Thoracic aorta (tissue), 2 donors: ENCODE data around the gene MBOAT7. TPM values are rescaled to one million over a fixed set of nuclear protein-coding genes. Genes with fewer than 3 reads are reported as not detected.

Source experiments
- ATAC-seq: fragments of 150-250 bp; one replicate; pipeline ENCODE4 v1.8.0; 2017; ENCODE audit warnings: low read depth; ENCODE audit not compliant: insufficient number of reproducible peaks, low FRiP score
- DNase-seq: peaks from one replicate; pipeline ENCODE4 v3.0.0-alpha.2; 2020; ENCODE audit warnings: low spot score
- H3K27ac ChIP-seq, 2 donors: fragments of 200-600 bp; sonication (generic); 1 replicate in 1 of 2; 2 replicates in 1 of 2; pipeline ENCODE4 v1.5.1; 2016; ENCODE audit warnings: mild to moderate bottlenecking in 2 of 2, moderate library complexity in 2 of 2
- H3K27me3 ChIP-seq: fragments of 200-600 bp; sonication (generic); replicated peaks from 2 replicates; pipeline ENCODE4 v1.6.0; 2016; ENCODE audit warnings: mild to moderate bottlenecking; ENCODE audit not compliant: insufficient read depth
- H3K36me3 ChIP-seq: fragments of 200-600 bp; sonication (generic); one replicate; pipeline ENCODE4 v1.5.1; 2016
- H3K4me1 ChIP-seq, 2 donors: fragments of 200-600 bp; sonication (generic); 1 replicate in 1 of 2; 2 replicates in 1 of 2; pipeline versions ENCODE4 v1.5.1 to v1.6.0; 2016; ENCODE audit warnings: low read depth in 2 of 2, mild to moderate bottlenecking in 1 of 2; ENCODE audit not compliant: control insufficient read depth in 1 of 2
- H3K4me3 ChIP-seq: fragments of 200-600 bp; sonication (generic); 2 replicates; pipeline ENCODE4 v1.5.1; 2016; ENCODE audit warnings: mild to moderate bottlenecking
- H3K9me3 ChIP-seq: fragments of 200-600 bp; sonication (generic); 2 replicates; pipeline ENCODE4 v1.5.1; 2016
- total RNA-seq, 2 donors: library from RNA; depleted of rRNA; stranded (reverse); fragments of >200 nt; gene quantifications; one replicate each; pipeline versions ENCODE4 v1.1.0 to v1.2.3, GENCODE V29; 2016
- TF ChIP-seq, protein P1 (sequence below): fragments of 200-600 bp; sonication (generic); IDR thresholded peaks from one replicate; pipeline ENCODE4 v1.5.1; 2019; ENCODE audit warnings: antibody characterized with exemption

MBOAT7 gene
- total RNA-seq, 2 donors from 2014 or later, result 46.0 to 61.1 TPM

GRCh38 chr19:54136086-54136863 lies 53.1 kb downstream of the MBOAT7 start:
- Histone ChIP-seq H3K9me3 (no peaks in the 10 kb centered on the region), H3K27me3 (no peaks in the 10 kb centered on the region), H3K36me3 (peaks cover 3% of the 10 kb centered on the region), H3K4me1 (peaks cover 24 to 38% of the 10 kb centered on the region in 2 donors), H3K27ac (peak overlapping the region; percentile 48 to 51), H3K4me3 (peak overlapping the region; percentile 70)
- TF ChIP-seq, protein P1, sequence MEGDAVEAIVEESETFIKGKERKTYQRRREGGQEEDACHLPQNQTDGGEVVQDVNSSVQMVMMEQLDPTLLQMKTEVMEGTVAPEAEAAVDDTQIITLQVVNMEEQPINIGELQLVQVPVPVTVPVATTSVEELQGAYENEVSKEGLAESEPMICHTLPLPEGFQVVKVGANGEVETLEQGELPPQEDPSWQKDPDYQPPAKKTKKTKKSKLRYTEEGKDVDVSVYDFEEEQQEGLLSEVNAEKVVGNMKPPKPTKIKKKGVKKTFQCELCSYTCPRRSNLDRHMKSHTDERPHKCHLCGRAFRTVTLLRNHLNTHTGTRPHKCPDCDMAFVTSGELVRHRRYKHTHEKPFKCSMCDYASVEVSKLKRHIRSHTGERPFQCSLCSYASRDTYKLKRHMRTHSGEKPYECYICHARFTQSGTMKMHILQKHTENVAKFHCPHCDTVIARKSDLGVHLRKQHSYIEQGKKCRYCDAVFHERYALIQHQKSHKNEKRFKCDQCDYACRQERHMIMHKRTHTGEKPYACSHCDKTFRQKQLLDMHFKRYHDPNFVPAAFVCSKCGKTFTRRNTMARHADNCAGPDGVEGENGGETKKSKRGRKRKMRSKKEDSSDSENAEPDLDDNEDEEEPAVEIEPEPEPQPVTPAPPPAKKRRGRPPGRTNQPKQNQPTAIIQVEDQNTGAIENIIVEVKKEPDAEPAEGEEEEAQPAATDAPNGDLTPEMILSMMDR, result no peak
- no peak for DNase-seq
- ATAC-seq, result no peak

DNA sequence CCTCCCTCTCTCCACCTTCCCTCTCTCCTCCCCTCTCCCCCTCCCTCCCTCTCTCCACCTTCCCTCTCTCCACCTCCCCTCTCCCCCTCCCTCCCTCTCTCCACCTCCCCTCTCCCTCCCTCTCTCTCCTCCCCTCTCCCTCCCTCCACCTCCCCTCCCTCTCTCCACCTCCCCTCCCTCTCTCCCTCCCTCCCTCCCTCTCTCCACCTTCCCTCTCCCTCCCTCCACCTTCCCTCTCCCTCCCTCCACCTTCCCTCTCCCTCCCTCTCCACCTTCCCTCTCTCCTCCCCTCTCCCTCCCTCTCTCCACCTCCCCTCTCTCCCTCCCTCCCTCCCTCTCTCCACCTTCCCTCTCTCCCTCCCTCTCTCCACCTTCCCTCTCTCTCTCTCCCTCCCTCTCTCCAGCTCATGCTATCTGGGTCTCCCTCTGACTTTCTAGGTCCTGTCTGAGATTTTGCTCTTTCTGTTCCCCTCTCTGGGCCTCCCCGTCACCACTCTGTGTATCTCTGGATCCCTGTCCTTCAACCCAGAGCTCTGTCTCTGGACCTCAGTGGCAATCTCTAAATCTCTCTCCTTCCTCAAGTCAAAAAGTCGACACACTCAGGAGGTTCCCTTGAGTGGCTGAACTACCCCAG lies 55.3 kb downstream of the MBOAT7 start:
- no peaks in the 10 kb centered on the region for H3K9me3 ChIP-seq
- TF ChIP-seq, protein P1, result no peak
- H3K27ac ChIP-seq, result no peak overlapping the region
- H3K27me3 ChIP-seq, result no peaks in the 10 kb centered on the region
- peaks cover 14% of the 10 kb centered on the region for H3K36me3 ChIP-seq
- DNase-seq, result no peak
- H3K4me1 ChIP-seq, result peaks cover 11 to 18% of the 10 kb centered on the region in 2 donors
- H3K4me3 ChIP-seq, result no peak overlapping the region
- no peak for ATAC-seq

DNA sequence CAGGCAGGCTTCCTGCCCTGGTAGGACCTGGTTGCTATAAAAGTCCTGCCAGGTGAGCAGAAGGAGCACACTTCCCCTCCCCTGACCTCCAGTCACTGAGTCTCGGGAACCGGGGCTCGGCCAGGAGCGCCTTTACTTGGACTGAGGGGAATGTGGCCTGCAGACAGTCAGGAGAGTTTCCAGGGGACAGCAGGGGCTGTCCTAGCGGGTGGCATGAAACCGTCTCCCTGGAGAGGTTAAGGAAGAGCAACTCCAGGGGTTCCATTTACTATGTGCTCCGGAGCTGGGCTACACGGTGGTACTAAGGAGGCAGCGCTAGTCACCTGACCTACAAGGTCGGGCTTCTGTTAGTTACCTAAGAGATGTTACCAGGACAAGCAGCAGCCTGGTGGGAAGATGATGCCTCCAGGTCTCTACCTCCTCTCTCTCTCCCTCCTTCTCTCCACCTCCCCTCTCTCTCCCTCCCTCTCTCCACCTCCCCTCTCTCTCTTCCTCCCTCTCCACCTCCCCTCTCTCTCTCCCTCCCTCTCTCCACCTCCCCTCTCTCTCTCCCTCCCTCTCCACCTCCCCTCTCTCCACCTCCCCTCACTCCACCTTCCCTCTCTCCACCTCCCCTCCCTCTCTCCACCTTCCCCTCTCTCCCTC lies 55.9 kb downstream of the MBOAT7 start:
- Histone ChIP-seq H3K36me3 (peaks cover 20% of the 10 kb centered on the region), H3K27ac (no peak overlapping the region), H3K4me1 (peaks cover 5 to 12% of the 10 kb centered on the region in 2 donors), H3K27me3 (no peaks in the 10 kb centered on the region), H3K4me3 (no peak overlapping the region), H3K9me3 (no peaks in the 10 kb centered on the region)
- no peak for ATAC-seq
- no peak for DNase-seq
- TF ChIP-seq, protein P1, result no peak

GRCh38 chr19:54129617-54129996 lies 59.8 kb downstream of the MBOAT7 start:
- TF ChIP-seq, protein P1, result no peak
- peaks cover 52% of the 10 kb centered on the region for H3K36me3 ChIP-seq
- no peaks in the 10 kb centered on the region for H3K4me1 ChIP-seq
- no peak for DNase-seq
- no peak for ATAC-seq
- H3K9me3 ChIP-seq, result no peaks in the 10 kb centered on the region
- no peaks in the 10 kb centered on the region for H3K27me3 ChIP-seq
- H3K27ac ChIP-seq, result no peak overlapping the region
- no peak overlapping the region for H3K4me3 ChIP-seq
